ENCODE measurements around the gene DMWD. TPM values are rescaled to one million over a fixed set of nuclear protein-coding genes. Genes with fewer than 3 reads are reported as not detected.

Gene DMWD
- total and polyA plus RNA-seq, 7 donors, result 13.2 to 59.5 (median 26.0) TPM

GRCh38 chr19:45764475-45764874 lies 28.2 kb downstream of the DMWD start:
- WGBS, 2 donors, result 66 to 71% methylated on average over 6 of the region's 6 CpGs
- Histone ChIP-seq H3K4me1 (peaks cover 3 to 48% (median 39%) of the 10 kb centered on the region in 4 donors), H3K9me3 (no peaks in the 10 kb centered on the region), H3K36me3 (no peaks in the 10 kb centered on the region), H3K27me3 (no peaks in the 10 kb centered on the region), H3K4me3 (peak overlapping the region in 2 of 4 donors; percentile 14 to 27), H3K27ac (peak overlapping the region; percentile 89 to 99 (median 98))
- TF ChIP-seq POLR2AphosphoS5 (IDR thresholded peaks at IDR 0.05), result no peak
- TF ChIP-seq EP300 (IDR thresholded peaks at IDR 0.05), result no peak
- no peak for TF ChIP-seq CTCF (IDR thresholded peaks at IDR 0.05)
- TF ChIP-seq POLR2A (IDR thresholded peaks at IDR 0.05), result no peak
- intact Hi-C loops (cut with DNase I), result no loop called here
- DNase-seq, result peak; percentile 65

GRCh38 chr19:45763691-45764294 lies 28.9 kb downstream of the DMWD start:
- peak; percentile 70 for DNase-seq
- Histone ChIP-seq H3K4me3 (peak overlapping the region in 2 of 4 donors; percentile 14 to 27), H3K4me1 (peaks cover 3 to 47% (median 39%) of the 10 kb centered on the region in 4 donors), H3K27ac (peak overlapping the region; percentile 89 to 99 (median 98)), H3K27me3 (no peaks in the 10 kb centered on the region), H3K36me3 (no peaks in the 10 kb centered on the region), H3K9me3 (no peaks in the 10 kb centered on the region)
- WGBS, 2 donors, result 65 to 66% methylated on average over 27 of the region's 27 CpGs
- TF ChIP-seq POLR2AphosphoS5 (IDR thresholded peaks at IDR 0.05) (peak in 2 of 4 donors; percentile 24 to 28), EP300 (IDR thresholded peaks at IDR 0.05) (no peak)
- intact Hi-C loops (cut with DNase I), result no loop called here

- intact Hi-C loops (cut with DNase I), result no loop called here
- Histone ChIP-seq H3K9me3 (no peaks in the 10 kb centered on the region), H3K4me1 (peaks cover 3 to 47% (median 39%) of the 10 kb centered on the region in 4 donors), H3K27me3 (no peaks in the 10 kb centered on the region), H3K27ac (peak overlapping the region; percentile 89 to 99 (median 98)), H3K36me3 (no peaks in the 10 kb centered on the region), H3K4me3 (no peak overlapping the region)
- 88 to 92% methylated on average over 15 of the region's 15 CpGs for WGBS, 2 donors
- DNase-seq, result peak; percentile 64
- TF ChIP-seq EP300 (IDR thresholded peaks at IDR 0.05), result no peak
- TF ChIP-seq CTCF (IDR thresholded peaks at IDR 0.05), result no peak
- TF ChIP-seq POLR2AphosphoS5 (IDR thresholded peaks at IDR 0.05), result no peak
- no peak for TF ChIP-seq POLR2A (IDR thresholded peaks at IDR 0.05)
Measured at GRCh38 chr19:45762870-45763631, 29.6 kb downstream of the DMWD start.

- no peaks in the 10 kb centered on the region for H3K27me3 ChIP-seq
- DNase-seq, result peak; percentile 65
- 84 to 86% methylated on average over 17 of the region's 17 CpGs for WGBS, 2 donors
- no peaks in the 10 kb centered on the region for H3K36me3 ChIP-seq
- no peaks in the 10 kb centered on the region for H3K9me3 ChIP-seq
- intact Hi-C loops (cut with DNase I), result no loop called here
- peaks cover 0 to 37% (median 34%) of the 10 kb centered on the region in 4 donors for H3K4me1 ChIP-seq
- H3K4me3 ChIP-seq, result no peak overlapping the region
- H3K27ac ChIP-seq, result no peak overlapping the region
- TF ChIP-seq EP300 (IDR thresholded peaks at IDR 0.05) (no peak), POLR2A (IDR thresholded peaks at IDR 0.05) (no peak), CTCF (IDR thresholded peaks at IDR 0.05) (no peak), POLR2AphosphoS5 (IDR thresholded peaks at IDR 0.05) (no peak)
Measured at GRCh38 chr19:45761714-45762113, 30.9 kb downstream of the DMWD start.

GRCh38 chr19:45758921-45759320 lies 33.7 kb downstream of the DMWD start:
- no peak overlapping the region for H3K4me3 ChIP-seq
- 86 to 89% methylated on average over 9 of the region's 9 CpGs for WGBS, 2 donors
- H3K4me1 ChIP-seq, result peaks cover 0 to 9% (median 6%) of the 10 kb centered on the region in 4 donors
- TF ChIP-seq POLR2AphosphoS5 (IDR thresholded peaks at IDR 0.05) (no peak), CTCF (IDR thresholded peaks at IDR 0.05) (no peak), EP300 (IDR thresholded peaks at IDR 0.05) (no peak)
- no peak overlapping the region for H3K27ac ChIP-seq
- no peak for DNase-seq
- H3K27me3 ChIP-seq, result no peaks in the 10 kb centered on the region
- intact Hi-C loops (cut with DNase I), result no loop called here
- no peaks in the 10 kb centered on the region for H3K9me3 ChIP-seq
- no peaks in the 10 kb centered on the region for H3K36me3 ChIP-seq

All from sigmoid colon (tissue), 7 donors.